ENCODE results near the gene DDIT4.
"Not testable (repeated sequence)": the region's sequence is repeated elsewhere in the genome, so short reads cannot be mapped to it uniquely, and the experiment has no call there.

The DDIT4 gene

GRCh38 chr10:72273410-72274212 lies at the start of gene DDIT4:
TSS of gene DDIT4 (plus strand) at chr10:72273924. CDS start at chr10:72274217, 293 bp downstream.
- peak; percentile 93 to 97 (median 93) for DNase-seq (ENCODE audit: low read depth in 3 of 3)

- not testable (repeated sequence) for DNase-seq (ENCODE audit: low read depth in 3 of 3)
Observed at GRCh38 chr10:72224191-72224590, 49.5 kb upstream of the DDIT4 start.

- DNase-seq (ENCODE audit: low read depth in 3 of 3) = no peak
Observed at GRCh38 chr10:72226418-72227027, 47.2 kb upstream of the DDIT4 start.

- DNase-seq (ENCODE audit: low read depth in 3 of 3) = no peak
Observed at GRCh38 chr10:72227826-72228225, 45.9 kb upstream of the DDIT4 start.

- DNase-seq (ENCODE audit: low read depth in 3 of 3) = no peak
Observed at GRCh38 chr10:72228318-72228751, 45.4 kb upstream of the DDIT4 start.

GRCh38 chr10:72229261-72230251 lies 44.2 kb upstream of the DDIT4 start:
- no peak for DNase-seq (ENCODE audit: low read depth in 3 of 3)

GRCh38 chr10:72233621-72234020 lies 40.1 kb upstream of the DDIT4 start:
- no peak for DNase-seq (ENCODE audit: low read depth in 3 of 3)

- DNase-seq (ENCODE audit: low read depth in 3 of 3) = no peak
Observed at GRCh38 chr10:72234560-72235095, 39.1 kb upstream of the DDIT4 start.

- DNase-seq (ENCODE audit: low read depth in 3 of 3) = no peak
Observed at GRCh38 chr10:72235544-72236279, 38.0 kb upstream of the DDIT4 start.

- no peak for DNase-seq (ENCODE audit: low read depth in 3 of 3)
Observed at GRCh38 chr10:72238392-72239175, 35.1 kb upstream of the DDIT4 start.

- DNase-seq (ENCODE audit: low read depth in 3 of 3) = no peak
Observed at GRCh38 chr10:72239409-72239808, 34.3 kb upstream of the DDIT4 start.

- DNase-seq (ENCODE audit: low read depth in 3 of 3) = no peak
Observed at GRCh38 chr10:72240371-72240770, 33.4 kb upstream of the DDIT4 start.

GRCh38 chr10:72241691-72242252 lies 32.0 kb upstream of the DDIT4 start:
- no peak for DNase-seq (ENCODE audit: low read depth in 3 of 3)

GRCh38 chr10:72242675-72243074 lies 31.0 kb upstream of the DDIT4 start:
- DNase-seq (ENCODE audit: low read depth in 3 of 3) = no peak

- no peak for DNase-seq (ENCODE audit: low read depth in 3 of 3)
Observed at GRCh38 chr10:72243822-72244437, 29.8 kb upstream of the DDIT4 start.

GRCh38 chr10:72244573-72245038 lies 29.1 kb upstream of the DDIT4 start:
- no peak for DNase-seq (ENCODE audit: low read depth in 3 of 3)

- DNase-seq (ENCODE audit: low read depth in 3 of 3) = no peak
Observed at GRCh38 chr10:72245949-72246525, 27.7 kb upstream of the DDIT4 start.

- DNase-seq (ENCODE audit: low read depth in 3 of 3) = peak in 1 of 3 experiments; percentile 29
Observed at GRCh38 chr10:72248468-72249151, 25.1 kb upstream of the DDIT4 start.

All from stimulated activated CD4-positive, alpha-beta T cell treated with anti-CD3 and anti-CD28 coated beads, TNF-alpha, amount 100 ng/mL, for 4 hours (primary cell).